K562 (cell line): ENCODE data around the gene FLRT1. TPM values are rescaled to one million over a fixed set of nuclear protein-coding genes. Genes with fewer than 3 reads are reported as not detected.

Source experiments
- ATAC-seq: fragments of 200-7000 bp; cut with Tn5 transposase; 3 replicates; pipeline ENCODE4 v1.9.1; 2020; ENCODE audit warnings: moderate library complexity
- BruUV-seq: library from RNA; stranded (reverse); fragments of 400-500 nt; replicated peaks from 2 replicates; lab custom pipeline; 2021; lab: Mats Ljungman, UMichigan
- CTCF ChIA-PET: fragments of 300-600 bp; formaldehyde crosslinking; extraction: SDS; loops from one replicate; lab custom pipeline; 2021; ENCODE audit warnings: low intra/inter-chr PET ratio; lab: Yijun Ruan, JAX
- POLR2A ChIA-PET: fragments of 300-600, 350-650 bp; sonication (Branson Sonifier 250); formaldehyde crosslinking; extraction: SDS; loops from one replicate; lab custom pipeline; 2021; ENCODE audit warnings: antibody characterized with exemption, inconsistent platforms; lab: Yijun Ruan, JAX
- DNase-seq, 4 experiments: peaks; one replicate each; pipeline versions ENCODE4 v3.0.0 to v3.0.0-alpha.2; 2011 to 2018; ENCODE audit warnings: low spot score in 3 of 4, mixed read lengths in 3 of 4; ENCODE audit errors: extremely low read depth in 1 of 4
- FAIRE-seq: peaks from 2 replicates; lab custom pipeline; 2011; peaks lifted over from hg19 to GRCh38; lab: Jason Lieb, UNC
- H2AFZ ChIP-seq: 2 replicates; pipeline ENCODE4 v1.6.0; 2011; ENCODE audit warnings: low read depth, low read length, control low read depth, inconsistent platforms
- H3K27ac ChIP-seq: fragments of 200-600 bp; 3 replicates; pipeline ENCODE4 v1.8.0; 2011; ENCODE audit warnings: low read depth, mild to moderate bottlenecking, control low read depth, inconsistent platforms, low read length, moderate library complexity, mixed read lengths; ENCODE audit errors: extremely low read depth
- H3K27me3 ChIP-seq, 2 experiments: fragments of 300-600 bp in 1 of 2; 2 replicates in 1 of 2; 3 replicates in 1 of 2; pipeline versions ENCODE4 v1.6.0 to v1.8.0; 2011; ENCODE audit warnings: inconsistent platforms in 2 of 2, low read length in 2 of 2, mild to moderate bottlenecking in 1 of 2, mixed read lengths in 1 of 2, moderate library complexity in 1 of 2; ENCODE audit not compliant: control insufficient read depth in 2 of 2, insufficient read depth in 2 of 2
- H3K36me3 ChIP-seq: fragments of 300-600 bp; 3 replicates; pipeline ENCODE4 v1.8.0; 2011; ENCODE audit warnings: mild to moderate bottlenecking, low read length, inconsistent platforms; ENCODE audit not compliant: control insufficient read depth, insufficient read depth
- H3K4me1 ChIP-seq, 2 experiments: fragments of 200-600 bp in 1 of 2; replicated peaks in 1 of 2; 2 replicates in 1 of 2; 3 replicates in 1 of 2; pipeline versions ENCODE4 v1.5.1 to v1.8.0; 2011; ENCODE audit warnings: inconsistent platforms in 2 of 2, low read length in 2 of 2, mild to moderate bottlenecking in 1 of 2, mixed read lengths in 1 of 2, moderate library complexity in 1 of 2; ENCODE audit not compliant: control insufficient read depth in 2 of 2, insufficient read depth in 2 of 2
- H3K4me2 ChIP-seq: 2 replicates; pipeline ENCODE4 v1.6.1; 2011; ENCODE audit warnings: low read length, control low read depth, inconsistent platforms, mixed read lengths; ENCODE audit not compliant: insufficient read depth
- H3K4me3 ChIP-seq: fragments of 200-600 bp; sonication (generic), shearing (Covaris generic); 2 replicates; pipeline ENCODE4 v1.5.1; 2016; ENCODE audit warnings: control low read depth, inconsistent platforms
- H3K79me2 ChIP-seq: fragments of 200-600 bp; 3 replicates; pipeline ENCODE4 v1.8.0; 2011; ENCODE audit warnings: low read length, inconsistent platforms; ENCODE audit not compliant: control insufficient read depth, insufficient read depth
- H3K9ac ChIP-seq, 2 experiments: 2 replicates each; pipeline versions ENCODE4 v1.6.0 to v1.6.1; 2011; ENCODE audit warnings: low read depth in 2 of 2, low read length in 2 of 2, control low read depth in 1 of 2, inconsistent platforms in 1 of 2, mild to moderate bottlenecking in 1 of 2, mixed read lengths in 1 of 2; ENCODE audit not compliant: insufficient read depth in 1 of 2
- H3K9me1 ChIP-seq: one replicate; pipeline ENCODE4 v1.6.0; 2011; ENCODE audit warnings: inconsistent platforms, mild to moderate bottlenecking, low read length, moderate library complexity; ENCODE audit not compliant: control insufficient read depth, insufficient read depth
- H3K9me3 ChIP-seq: replicated peaks from 2 replicates; pipeline ENCODE4 v1.5.1; 2011; ENCODE audit warnings: low read depth, low read length, inconsistent platforms; ENCODE audit not compliant: control insufficient read depth, insufficient read depth
- H4K20me1 ChIP-seq: replicated peaks from 2 replicates; pipeline ENCODE4 v1.6.1; 2011; ENCODE audit warnings: low read length, inconsistent platforms, mixed read lengths; ENCODE audit not compliant: control insufficient read depth, insufficient read depth
- CHCHD3 ChIP-seq: fragments of 250-450 bp; sonication (Bioruptor Pico); IDR thresholded peaks from 2 replicates; pipeline ENCODE4 v2.1.2; 2022; ENCODE audit warnings: mild to moderate bottlenecking
- HSF4 ChIP-seq: fragments of 250-450 bp; sonication (Bioruptor Pico); IDR thresholded peaks from 2 replicates; pipeline ENCODE4 v2.1.2; 2022; ENCODE audit warnings: mild to moderate bottlenecking, moderate library complexity, borderline replicate concordance
- IFI16 ChIP-seq: fragments of 250-450 bp; sonication (Bioruptor Pico); IDR thresholded peaks from 2 replicates; pipeline ENCODE4 v2.1.2; 2022; ENCODE audit warnings: mild to moderate bottlenecking, inconsistent platforms
- SETDB1 ChIP-seq: IDR thresholded peaks from one replicate; pipeline ENCODE4 v1.6.1; 2012; ENCODE audit warnings: low read length, control low read depth, inconsistent platforms
- SRSF3 ChIP-seq: fragments of 200-400 bp; formaldehyde crosslinking; IDR thresholded peaks from 2 replicates; pipeline ENCODE4 v1.6.1; 2016; ENCODE audit warnings: mild to moderate bottlenecking, low read length, moderate library complexity; ENCODE audit not compliant: insufficient read depth
- XRCC3 ChIP-seq: fragments of 450-650 bp; IDR thresholded peaks from 2 replicates; pipeline ENCODE4 v1.6.1; 2017; ENCODE audit warnings: mild to moderate bottlenecking, moderate library complexity
- ZBTB17 ChIP-seq: fragments of 450-650 bp; formaldehyde crosslinking; IDR thresholded peaks from 2 replicates; pipeline ENCODE4 v1.4.0; 2020; ENCODE audit warnings: mild to moderate bottlenecking
- ZNF507 ChIP-seq: conservative IDR thresholded peaks from 2 replicates; pipeline ENCODE4 v1.6.1; 2017; ENCODE audit warnings: missing genetic modification characterization, missing compliant biosample characterization
- WGBS: fragments of 100-300 bp; shearing (Covaris generic); methylation state at CpG from one replicate; pipeline ENCODE4 v1.1.6; 2016; ENCODE audit warnings: low coverage, mixed read lengths; ENCODE audit not compliant: insufficient coverage; ENCODE audit errors: missing lambda C conversion rate; 5-methylcytosine and 5-hydroxymethylcytosine counted together
- in situ Hi-C: fragments of 300-500 bp; cut with MboI; formaldehyde crosslinking; loops from 4 replicates; pipeline ENCODE4 v1.15.0; 2018; ENCODE audit warnings: inconsistent platforms, mixed read lengths
- intact Hi-C: fragments of 100-400 bp; cut with micrococcal nuclease; formaldehyde crosslinking; loops from 2 replicates; pipeline ENCODE4 v1.14.2; 2022
- polyA plus RNA-seq, 8 experiments: library from polyadenylated mRNA; depleted of rRNA in 4 of 8; stranded (reverse) in 5 of 8; unstranded in 3 of 8; fragments of >200 nt; fragmentation: Nextera tagmentation in 2 of 8; fragmentation: Illumina TruSeq in 1 of 8; extraction: Ambion mirVana in 2 of 8; extraction: Trizol in 1 of 8; gene quantifications; 2 replicates each; pipeline versions ENCODE4 v1.2.1 to v1.2.3, GENCODE V29; 2011 to 2014; ENCODE audit warnings: inconsistent platforms in 1 of 8, missing spikeins in 1 of 8
- total RNA-seq, 7 experiments: library from RNA; depleted of rRNA in 6 of 7; stranded (reverse); fragments of >200 nt in 6 of 7; fragmentation: Illumina TruSeq in 2 of 7; extraction: Trizol in 2 of 7; gene quantifications; 2 replicates each; pipeline versions ENCODE4 v1.2.1 to v1.2.3, GENCODE V29; 2011 to 2021; ENCODE audit warnings: low replicate concordance in 1 of 7
- TF ChIP-seq, protein P1 (sequence below): fragments of 450-650 bp; formaldehyde crosslinking; IDR thresholded peaks from 2 replicates; pipeline ENCODE4 v1.4.0; 2020; ENCODE audit warnings: mild to moderate bottlenecking, moderate library complexity
- TF ChIP-seq, protein P2 (sequence below), 3 experiments: IDR thresholded peaks in 2 of 3; conservative IDR thresholded peaks in 1 of 3; 2 replicates each; pipeline ENCODE4 v1.5.1; 2011 to 2012; ENCODE audit warnings: low read length in 3 of 3, mild to moderate bottlenecking in 3 of 3, control low read depth in 2 of 3, improper control_type of control experiment in 1 of 3, inconsistent platforms in 1 of 3, low read depth in 1 of 3, mixed read lengths in 1 of 3, moderate library complexity in 1 of 3; ENCODE audit not compliant: insufficient read depth in 2 of 3

FLRT1 gene
- total and polyA plus RNA-seq, 9 of the 15 experiments (the other 6 are each of a cell fraction or from before 2014, with no cell fraction given), result not detected

DNA sequence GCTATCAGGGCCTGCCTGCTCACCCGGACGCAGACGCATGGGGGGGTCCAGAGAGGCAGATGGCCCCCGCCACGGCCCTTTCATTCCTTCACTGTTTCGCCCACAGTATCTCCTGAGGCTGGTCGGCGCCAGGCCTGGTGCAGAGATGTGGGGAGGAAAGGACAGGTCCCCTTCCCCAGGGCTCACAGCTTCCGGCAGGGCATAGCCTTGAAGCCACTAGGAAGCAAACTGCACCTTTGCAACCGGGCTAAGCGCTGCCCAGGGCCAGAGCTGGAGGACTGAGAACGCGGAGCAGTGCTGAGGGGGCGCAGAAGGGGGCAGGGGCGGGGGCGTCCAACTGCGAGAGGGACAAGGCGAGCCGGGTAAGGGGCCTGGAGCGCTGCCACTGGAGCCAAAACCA lies 20.2 kb upstream of the FLRT1 start:
- no peak overlapping the region for H2AFZ ChIP-seq
- no peak for FAIRE-seq
- intact Hi-C loops (no loop called here), in situ Hi-C loops (no loop called here)
- no peaks in the 10 kb centered on the region for H3K79me2 ChIP-seq
- peaks cover 0 to 44% of the 10 kb centered on the region in 2 experiments; a peak in 2 of 5 replicates for H3K4me1 ChIP-seq
- WGBS, result 53% methylated on average over 13 of the region's 20 CpGs
- no peaks in the 10 kb centered on the region for H3K36me3 ChIP-seq
- no peak for ATAC-seq
- BruUV-seq, result no TSS peak
- H4K20me1 ChIP-seq, result peaks cover 47% of the 10 kb centered on the region
- no peak overlapping the region for H3K27ac ChIP-seq
- no peak overlapping the region; a peak in 1 of 4 replicates for H3K9ac ChIP-seq
- H3K9me1 ChIP-seq, result no peaks in the 10 kb centered on the region
- peaks cover 0 to 3% of the 10 kb centered on the region in 2 experiments; a peak in 1 of 5 replicates for H3K27me3 ChIP-seq
- H3K4me3 ChIP-seq, result no peak overlapping the region
- H3K9me3 ChIP-seq, result no peaks in the 10 kb centered on the region; the same call in 1 of the 2 replicates
- POLR2A ChIA-PET, result interaction anchor here (0.5 to 1.7 kb wide), 8 partner anchors 8 to 33 kb away, joined by 3 to 8 read pairs (median 4); no protein-coding TSS in a partner anchor
- DNase-seq, result no peak
- no peak overlapping the region for H3K4me2 ChIP-seq
- TF ChIP-seq, protein P1, sequence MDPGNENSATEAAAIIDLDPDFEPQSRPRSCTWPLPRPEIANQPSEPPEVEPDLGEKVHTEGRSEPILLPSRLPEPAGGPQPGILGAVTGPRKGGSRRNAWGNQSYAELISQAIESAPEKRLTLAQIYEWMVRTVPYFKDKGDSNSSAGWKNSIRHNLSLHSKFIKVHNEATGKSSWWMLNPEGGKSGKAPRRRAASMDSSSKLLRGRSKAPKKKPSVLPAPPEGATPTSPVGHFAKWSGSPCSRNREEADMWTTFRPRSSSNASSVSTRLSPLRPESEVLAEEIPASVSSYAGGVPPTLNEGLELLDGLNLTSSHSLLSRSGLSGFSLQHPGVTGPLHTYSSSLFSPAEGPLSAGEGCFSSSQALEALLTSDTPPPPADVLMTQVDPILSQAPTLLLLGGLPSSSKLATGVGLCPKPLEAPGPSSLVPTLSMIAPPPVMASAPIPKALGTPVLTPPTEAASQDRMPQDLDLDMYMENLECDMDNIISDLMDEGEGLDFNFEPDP (CRISPR knock-in tag), result no peak
- TF ChIP-seq ZNF507 (tag) (no peak), ZBTB17 (CRISPR knock-in tag) (no peak), IFI16 (CRISPR knock-in tag) (no peak), XRCC3 (no peak), CHCHD3 (CRISPR knock-in tag) (no peak), HSF4 (no peak), SRSF3 (no peak), SETDB1 (no peak)
- TF ChIP-seq, protein P2, sequence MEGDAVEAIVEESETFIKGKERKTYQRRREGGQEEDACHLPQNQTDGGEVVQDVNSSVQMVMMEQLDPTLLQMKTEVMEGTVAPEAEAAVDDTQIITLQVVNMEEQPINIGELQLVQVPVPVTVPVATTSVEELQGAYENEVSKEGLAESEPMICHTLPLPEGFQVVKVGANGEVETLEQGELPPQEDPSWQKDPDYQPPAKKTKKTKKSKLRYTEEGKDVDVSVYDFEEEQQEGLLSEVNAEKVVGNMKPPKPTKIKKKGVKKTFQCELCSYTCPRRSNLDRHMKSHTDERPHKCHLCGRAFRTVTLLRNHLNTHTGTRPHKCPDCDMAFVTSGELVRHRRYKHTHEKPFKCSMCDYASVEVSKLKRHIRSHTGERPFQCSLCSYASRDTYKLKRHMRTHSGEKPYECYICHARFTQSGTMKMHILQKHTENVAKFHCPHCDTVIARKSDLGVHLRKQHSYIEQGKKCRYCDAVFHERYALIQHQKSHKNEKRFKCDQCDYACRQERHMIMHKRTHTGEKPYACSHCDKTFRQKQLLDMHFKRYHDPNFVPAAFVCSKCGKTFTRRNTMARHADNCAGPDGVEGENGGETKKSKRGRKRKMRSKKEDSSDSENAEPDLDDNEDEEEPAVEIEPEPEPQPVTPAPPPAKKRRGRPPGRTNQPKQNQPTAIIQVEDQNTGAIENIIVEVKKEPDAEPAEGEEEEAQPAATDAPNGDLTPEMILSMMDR (IDR thresholded peaks at IDR 0.05 in 2 of 3, conservative IDR thresholded peaks at IDR 0.05 in 1 of 3; ENCODE audit: insufficient read depth in 2 of 3, low read depth in 1 of 3, low read length in 3 of 3), result no peak
- CTCF ChIA-PET, result no interaction called here
